HepG2 (cell line): ENCODE data around the gene TOR1AIP1. TPM values are rescaled to one million over a fixed set of nuclear protein-coding genes. Genes with fewer than 3 reads are reported as not detected.
A peak's percentile ranks its signal among the peaks of the same experiment; 100 is the strongest.

ENCODE experiments used
- FOXA1 ChIP-seq, 2 experiments: fragments of 450-650 bp in 1 of 2; sonication (generic) in 1 of 2; formaldehyde crosslinking in 1 of 2; IDR thresholded peaks; 2 replicates each; pipeline versions ENCODE4 v1.4.0 to v1.6.1; 2016 to 2020; ENCODE audit warnings: missing genetic modification reagents in 1 of 2
- FOXO1 ChIP-seq: sonication (generic); formaldehyde crosslinking; IDR thresholded peaks from 2 replicates; pipeline ENCODE4 v1.4.0; 2020; ENCODE audit warnings: missing genetic modification reagents
- HNRNPUL1 ChIP-seq: fragments of 200-400 bp; formaldehyde crosslinking; IDR thresholded peaks from 2 replicates; pipeline ENCODE4 v1.6.1; 2017; ENCODE audit warnings: low read depth, mild to moderate bottlenecking, low read length, moderate library complexity
- MAFK ChIP-seq, 2 experiments: IDR thresholded peaks in 1 of 2; conservative IDR thresholded peaks in 1 of 2; 2 replicates each; pipeline ENCODE4 v1.6.1; 2011; ENCODE audit warnings: improper control_type of control experiment in 2 of 2, low read length in 2 of 2
- RFXANK ChIP-seq: IDR thresholded peaks from 2 replicates; pipeline ENCODE4 v1.6.1; 2016
- RORA ChIP-seq: sonication (generic); formaldehyde crosslinking; IDR thresholded peaks from 2 replicates; pipeline ENCODE4 v1.5.0; 2020; ENCODE audit warnings: mild to moderate bottlenecking, missing genetic modification reagents, moderate library complexity
- SOX5 ChIP-seq: IDR thresholded peaks from 2 replicates; pipeline ENCODE4 v1.6.1; 2016; ENCODE audit warnings: borderline replicate concordance
- TARDBP ChIP-seq: sonication (generic); formaldehyde crosslinking; IDR thresholded peaks from 2 replicates; pipeline ENCODE4 v1.8.0; 2022; ENCODE audit warnings: mild to moderate bottlenecking, missing genetic modification reagents
- TBL1XR1 ChIP-seq: fragments of 150-350 bp; IDR thresholded peaks from 2 replicates; pipeline ENCODE4 v1.6.1; 2014; ENCODE audit warnings: borderline replicate concordance, low read length; ENCODE audit not compliant: partially characterized antibody
- TCF12 ChIP-seq, 2 experiments: fragments of 450-650 bp in 1 of 2; sonication (generic) in 1 of 2; formaldehyde crosslinking in 1 of 2; IDR thresholded peaks; 2 replicates each; pipeline versions ENCODE4 v1.6.1 to v1.8.0; 2017 to 2022; ENCODE audit warnings: antibody characterized with exemption in 1 of 2, mild to moderate bottlenecking in 1 of 2, missing genetic modification reagents in 1 of 2, moderate library complexity in 1 of 2
- ZNF282 ChIP-seq: fragments of 450-650 bp; IDR thresholded peaks from 2 replicates; pipeline ENCODE4 v1.6.1; 2018; ENCODE audit not compliant: partially characterized antibody
- ZNF549 ChIP-seq: sonication (generic); formaldehyde crosslinking; IDR thresholded peaks from 2 replicates; pipeline ENCODE4 v1.5.0; 2020; ENCODE audit warnings: missing genetic modification reagents
- ZNF552 ChIP-seq: sonication (generic); formaldehyde crosslinking; IDR thresholded peaks from 2 replicates; pipeline ENCODE4 v1.9.0; 2022; ENCODE audit warnings: missing genetic modification reagents, mild to moderate bottlenecking, borderline replicate concordance
- ZNF556 ChIP-seq: sonication (generic); formaldehyde crosslinking; IDR thresholded peaks from 2 replicates; pipeline ENCODE4 v1.4.0; 2020; ENCODE audit warnings: mild to moderate bottlenecking, missing genetic modification reagents, borderline replicate concordance
- ZNF619 ChIP-seq: sonication (generic); formaldehyde crosslinking; IDR thresholded peaks from 2 replicates; pipeline ENCODE4 v1.4.0; 2020; ENCODE audit warnings: mild to moderate bottlenecking, missing genetic modification reagents
- ZNF777 ChIP-seq: sonication (generic); formaldehyde crosslinking; IDR thresholded peaks from 2 replicates; pipeline ENCODE4 v1.4.0; 2020; ENCODE audit warnings: missing genetic modification reagents
- polyA plus RNA-seq, 8 experiments: library from polyadenylated mRNA; depleted of rRNA in 3 of 8; stranded (reverse) in 7 of 8; unstranded in 1 of 8; fragments of >200 nt; fragmentation: Illumina TruSeq in 4 of 8; extraction: Trizol in 4 of 8; gene quantifications; 2 replicates each; pipeline versions ENCODE4 v1.2.1 to v1.2.3, GENCODE V29; 2011 to 2016; ENCODE audit warnings: low read depth in 4 of 8, missing spikeins in 1 of 8, mixed read lengths in 1 of 8; ENCODE audit not compliant: insufficient read depth in 1 of 8
- total RNA-seq, 5 experiments: library from RNA; depleted of rRNA; stranded (reverse); fragments of >200 nt; fragmentation: Illumina TruSeq; extraction: Trizol; gene quantifications; 2 replicates each; pipeline ENCODE4 v1.2.3, GENCODE V29; 2016; ENCODE audit warnings: low read depth in 1 of 5
- TF ChIP-seq, protein P1 (sequence below): sonication (generic); formaldehyde crosslinking; IDR thresholded peaks from 2 replicates; pipeline ENCODE4 v1.5.1; 2020; ENCODE audit warnings: mild to moderate bottlenecking, missing genetic modification reagents, borderline replicate concordance
- TF ChIP-seq, protein P2 (sequence below): sonication (generic); formaldehyde crosslinking; IDR thresholded peaks from 2 replicates; pipeline ENCODE4 v1.8.1; 2022; ENCODE audit warnings: low read depth, mild to moderate bottlenecking, missing genetic modification reagents

Gene TOR1AIP1
- total and polyA plus RNA-seq, 2 of the 13 experiments (the other 11 are each of a cell fraction or from before 2014, with no cell fraction given): 15.6 to 29.0 TPM

DNA sequence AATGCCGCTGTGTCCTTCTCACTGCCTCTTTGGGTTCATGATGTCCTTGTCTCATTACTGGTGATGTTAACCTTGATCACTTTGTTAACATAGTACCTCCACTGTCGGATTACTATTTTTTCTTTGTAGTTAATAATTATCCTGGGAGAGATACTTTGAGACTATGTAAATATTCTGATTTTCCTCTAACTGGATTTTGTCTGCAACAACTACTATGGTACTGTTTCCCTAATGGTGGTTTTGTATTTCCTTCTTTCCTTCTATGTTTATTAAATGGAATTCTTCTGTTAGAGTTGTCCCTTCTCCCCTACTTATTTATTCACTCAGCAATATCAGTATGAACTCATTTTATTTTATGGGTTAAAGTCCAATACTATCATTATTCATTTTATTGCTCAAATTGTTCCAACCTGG, 8.6 kb upstream of the TOR1AIP1 start (continued):
- TF ChIP-seq TCF12 (IDR thresholded peaks at IDR 0.05) (no peak), TCF12 (CRISPR knock-in tag; IDR thresholded peaks at IDR 0.05) (no peak), TBL1XR1 (no peak), FOXO1 (CRISPR knock-in tag) (no peak), ZNF549 (CRISPR knock-in tag) (no peak), ZNF282 (no peak), HNRNPUL1 (peak; percentile 70; the same call in 1 of the 2 replicates), RORA (CRISPR knock-in tag) (no peak), MAFK (conservative IDR thresholded peaks at IDR 0.05 in 1 of 2, IDR thresholded peaks at IDR 0.05 in 1 of 2; ENCODE audit: low read length in 2 of 2) (no peak), RFXANK (no peak; the same call in 1 of the 2 replicates), ZNF552 (CRISPR knock-in tag) (no peak), TARDBP (CRISPR knock-in tag) (0 out of 2 replicates have a peak, but pooled peaks have one; percentile 44), ZNF777 (CRISPR knock-in tag) (no peak), ZNF556 (CRISPR knock-in tag) (no peak), ZNF619 (CRISPR knock-in tag) (no peak), SOX5 (CRISPR knock-in tag) (peak; percentile 26; the same call in 1 of the 2 replicates), FOXA1 (IDR thresholded peaks at IDR 0.05) (no peak), FOXA1 (CRISPR knock-in tag; IDR thresholded peaks at IDR 0.05) (peak; percentile 8; the same call in 1 of the 2 replicates)
- TF ChIP-seq, protein P1, sequence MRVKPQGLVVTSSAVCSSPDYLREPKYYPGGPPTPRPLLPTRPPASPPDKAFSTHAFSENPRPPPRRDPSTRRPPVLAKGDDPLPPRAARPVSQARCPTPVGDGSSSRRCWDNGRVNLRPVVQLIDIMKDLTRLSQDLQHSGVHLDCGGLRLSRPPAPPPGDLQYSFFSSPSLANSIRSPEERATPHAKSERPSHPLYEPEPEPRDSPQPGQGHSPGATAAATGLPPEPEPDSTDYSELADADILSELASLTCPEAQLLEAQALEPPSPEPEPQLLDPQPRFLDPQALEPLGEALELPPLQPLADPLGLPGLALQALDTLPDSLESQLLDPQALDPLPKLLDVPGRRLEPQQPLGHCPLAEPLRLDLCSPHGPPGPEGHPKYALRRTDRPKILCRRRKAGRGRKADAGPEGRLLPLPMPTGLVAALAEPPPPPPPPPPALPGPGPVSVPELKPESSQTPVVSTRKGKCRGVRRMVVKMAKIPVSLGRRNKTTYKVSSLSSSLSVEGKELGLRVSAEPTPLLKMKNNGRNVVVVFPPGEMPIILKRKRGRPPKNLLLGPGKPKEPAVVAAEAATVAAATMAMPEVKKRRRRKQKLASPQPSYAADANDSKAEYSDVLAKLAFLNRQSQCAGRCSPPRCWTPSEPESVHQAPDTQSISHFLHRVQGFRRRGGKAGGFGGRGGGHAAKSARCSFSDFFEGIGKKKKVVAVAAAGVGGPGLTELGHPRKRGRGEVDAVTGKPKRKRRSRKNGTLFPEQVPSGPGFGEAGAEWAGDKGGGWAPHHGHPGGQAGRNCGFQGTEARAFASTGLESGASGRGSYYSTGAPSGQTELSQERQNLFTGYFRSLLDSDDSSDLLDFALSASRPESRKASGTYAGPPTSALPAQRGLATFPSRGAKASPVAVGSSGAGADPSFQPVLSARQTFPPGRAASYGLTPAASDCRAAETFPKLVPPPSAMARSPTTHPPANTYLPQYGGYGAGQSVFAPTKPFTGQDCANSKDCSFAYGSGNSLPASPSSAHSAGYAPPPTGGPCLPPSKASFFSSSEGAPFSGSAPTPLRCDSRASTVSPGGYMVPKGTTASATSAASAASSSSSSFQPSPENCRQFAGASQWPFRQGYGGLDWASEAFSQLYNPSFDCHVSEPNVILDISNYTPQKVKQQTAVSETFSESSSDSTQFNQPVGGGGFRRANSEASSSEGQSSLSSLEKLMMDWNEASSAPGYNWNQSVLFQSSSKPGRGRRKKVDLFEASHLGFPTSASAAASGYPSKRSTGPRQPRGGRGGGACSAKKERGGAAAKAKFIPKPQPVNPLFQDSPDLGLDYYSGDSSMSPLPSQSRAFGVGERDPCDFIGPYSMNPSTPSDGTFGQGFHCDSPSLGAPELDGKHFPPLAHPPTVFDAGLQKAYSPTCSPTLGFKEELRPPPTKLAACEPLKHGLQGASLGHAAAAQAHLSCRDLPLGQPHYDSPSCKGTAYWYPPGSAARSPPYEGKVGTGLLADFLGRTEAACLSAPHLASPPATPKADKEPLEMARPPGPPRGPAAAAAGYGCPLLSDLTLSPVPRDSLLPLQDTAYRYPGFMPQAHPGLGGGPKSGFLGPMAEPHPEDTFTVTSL (CRISPR knock-in tag): no peak
- TF ChIP-seq, protein P2, sequence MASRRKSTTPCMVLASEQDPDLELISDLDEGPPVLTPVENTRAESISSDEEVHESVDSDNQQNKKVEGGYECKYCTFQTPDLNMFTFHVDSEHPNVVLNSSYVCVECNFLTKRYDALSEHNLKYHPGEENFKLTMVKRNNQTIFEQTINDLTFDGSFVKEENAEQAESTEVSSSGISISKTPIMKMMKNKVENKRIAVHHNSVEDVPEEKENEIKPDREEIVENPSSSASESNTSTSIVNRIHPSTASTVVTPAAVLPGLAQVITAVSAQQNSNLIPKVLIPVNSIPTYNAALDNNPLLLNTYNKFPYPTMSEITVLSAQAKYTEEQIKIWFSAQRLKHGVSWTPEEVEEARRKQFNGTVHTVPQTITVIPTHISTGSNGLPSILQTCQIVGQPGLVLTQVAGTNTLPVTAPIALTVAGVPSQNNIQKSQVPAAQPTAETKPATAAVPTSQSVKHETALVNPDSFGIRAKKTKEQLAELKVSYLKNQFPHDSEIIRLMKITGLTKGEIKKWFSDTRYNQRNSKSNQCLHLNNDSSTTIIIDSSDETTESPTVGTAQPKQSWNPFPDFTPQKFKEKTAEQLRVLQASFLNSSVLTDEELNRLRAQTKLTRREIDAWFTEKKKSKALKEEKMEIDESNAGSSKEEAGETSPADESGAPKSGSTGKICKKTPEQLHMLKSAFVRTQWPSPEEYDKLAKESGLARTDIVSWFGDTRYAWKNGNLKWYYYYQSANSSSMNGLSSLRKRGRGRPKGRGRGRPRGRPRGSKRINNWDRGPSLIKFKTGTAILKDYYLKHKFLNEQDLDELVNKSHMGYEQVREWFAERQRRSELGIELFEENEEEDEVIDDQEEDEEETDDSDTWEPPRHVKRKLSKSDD (CRISPR knock-in tag): no peak
